HG02884 (cell line): ENCODE measurements around the gene NRP1.
"Not testable (repeated sequence)": the region's sequence is repeated elsewhere in the genome, so short reads cannot be mapped to it uniquely, and the experiment has no call there.

Source experiments
- ATAC-seq: cut with Tn5 transposase; IDR thresholded peaks from one replicate; pipeline ENCODE4 v1.9.1; 2021; ENCODE audit warnings: mild to moderate bottlenecking, moderate library complexity; ENCODE audit not compliant: unreplicated experiment

NRP1 gene

GRCh38 chr10:33325929-33326328 lies 8.5 kb downstream of the NRP1 start:
- ATAC-seq: no peak

DNA sequence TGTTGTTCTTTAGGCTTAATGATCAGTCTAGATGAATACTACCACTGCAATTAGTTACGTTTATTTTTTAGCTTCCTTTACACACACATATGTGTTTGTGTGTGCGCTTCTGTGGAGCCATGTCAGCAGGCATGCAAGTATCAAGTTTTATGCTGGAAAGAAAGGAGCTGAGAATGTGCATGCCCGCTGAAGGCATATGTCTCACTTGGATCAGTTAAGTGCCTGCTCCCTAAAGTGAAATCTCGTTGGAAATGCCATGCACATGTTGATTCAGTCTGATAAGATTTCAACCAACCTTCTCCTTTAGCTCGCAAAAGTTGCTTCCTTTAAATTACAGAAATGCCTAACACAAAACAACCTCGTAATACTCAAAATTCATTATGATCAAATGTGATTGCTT lies 10.7 kb downstream of the NRP1 start:
- no peak for ATAC-seq

- ATAC-seq: no peak
Measured at GRCh38 chr10:33321516-33321915, 13.0 kb downstream of the NRP1 start.

DNA sequence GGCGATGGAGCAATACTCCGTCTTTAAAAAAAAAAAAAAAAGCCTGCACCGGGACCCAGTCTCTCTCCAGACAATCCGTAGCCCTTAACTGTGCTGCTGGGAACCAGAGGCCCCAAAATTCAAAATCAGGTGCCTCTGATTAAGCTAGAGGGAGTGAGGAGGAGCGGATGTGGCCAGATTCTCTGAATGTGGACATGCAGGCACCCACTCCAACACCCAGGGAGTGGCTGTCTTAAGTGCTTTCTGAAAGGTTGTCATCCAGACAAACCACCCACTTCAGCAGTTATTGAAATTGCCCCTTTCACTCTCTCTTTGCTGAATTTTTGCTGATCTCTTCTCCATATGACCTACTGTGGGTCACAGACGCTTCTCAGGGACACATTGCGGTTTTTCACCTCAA lies 14.2 kb downstream of the NRP1 start:
- no peak for ATAC-seq

- no peak for ATAC-seq
Measured at GRCh38 chr10:33315891-33316290, 18.6 kb downstream of the NRP1 start.

- no peak for ATAC-seq
Measured at GRCh38 chr10:33314811-33315561, 19.5 kb downstream of the NRP1 start.

DNA sequence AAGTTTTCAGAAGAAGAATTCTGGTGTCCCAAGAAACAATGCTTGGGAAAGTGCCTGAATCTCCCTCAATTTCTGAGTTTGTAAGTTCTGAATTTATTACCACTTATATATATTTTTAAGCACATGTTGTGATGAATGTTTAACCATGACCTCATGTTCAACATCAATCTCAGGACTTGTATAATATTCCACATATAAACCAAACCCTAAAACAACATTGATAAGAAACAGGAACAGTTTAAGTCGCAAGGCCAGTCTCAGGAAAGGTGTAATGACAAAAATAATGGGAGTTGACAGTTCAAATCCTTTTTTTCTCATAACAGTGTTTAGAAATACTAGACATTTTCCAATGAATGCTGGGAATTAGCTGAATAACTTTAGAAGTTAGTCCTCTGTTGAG lies 22.8 kb downstream of the NRP1 start:
- ATAC-seq: no peak

DNA sequence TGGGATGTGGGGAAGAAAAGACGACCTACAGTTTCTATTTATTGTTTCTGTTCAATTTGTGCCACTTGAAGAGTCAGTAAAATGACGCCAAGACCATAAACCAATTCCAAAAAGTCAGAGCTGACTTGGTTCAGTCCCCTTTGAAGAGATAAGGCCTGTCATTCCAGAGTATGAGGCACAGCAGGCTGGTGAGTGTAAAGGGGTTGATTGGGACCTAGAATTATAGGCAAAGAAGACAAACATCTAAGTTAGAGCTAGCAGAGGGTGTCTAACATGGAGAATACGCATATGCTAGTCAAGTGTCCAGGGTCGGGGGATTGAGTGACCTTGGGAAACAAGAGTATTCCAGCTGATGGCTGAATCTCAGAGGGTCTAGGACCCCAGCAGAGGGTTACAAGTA lies 23.6 kb downstream of the NRP1 start:
- no peak for ATAC-seq

DNA sequence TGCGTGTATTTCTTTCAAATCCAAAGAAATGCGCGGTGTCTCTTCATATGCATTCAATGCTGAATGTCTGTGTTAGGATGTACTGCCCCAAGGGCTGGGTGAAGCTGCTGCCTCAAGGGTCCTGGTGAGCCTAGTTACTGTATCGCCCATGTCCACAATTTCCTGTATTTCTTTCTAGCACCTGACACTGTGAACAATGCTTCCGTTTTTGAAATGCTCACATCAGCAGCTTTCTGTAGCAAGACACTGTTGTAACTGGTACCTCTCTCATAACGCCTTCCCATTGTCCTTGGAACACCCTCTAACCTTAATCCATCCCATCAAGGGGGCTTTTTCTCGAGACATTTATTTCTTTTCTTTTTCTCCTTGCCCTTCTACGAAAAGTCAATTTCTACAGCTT lies 25.1 kb downstream of the NRP1 start:
- no peak for ATAC-seq

DNA sequence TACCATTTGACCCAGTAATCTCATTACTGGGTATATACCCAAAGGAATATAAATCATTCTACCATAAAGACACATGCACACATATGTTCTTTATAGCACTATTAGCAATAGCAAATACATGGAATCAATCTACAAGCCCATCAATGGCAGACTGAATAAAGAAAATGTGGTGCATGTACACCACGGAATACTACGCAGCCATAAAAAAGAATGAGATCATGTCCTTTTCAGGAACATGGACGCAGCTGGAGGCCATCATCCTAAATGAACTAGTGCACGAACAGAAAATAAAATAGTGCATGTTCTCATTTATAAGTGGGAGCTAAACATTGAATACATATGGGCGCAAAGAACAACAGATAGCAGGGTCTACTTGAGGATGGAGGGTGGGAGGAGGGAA lies 26.6 kb downstream of the NRP1 start:
- ATAC-seq: no peak

- no peak for ATAC-seq
Measured at GRCh38 chr10:33306701-33307519, 27.6 kb downstream of the NRP1 start.

DNA sequence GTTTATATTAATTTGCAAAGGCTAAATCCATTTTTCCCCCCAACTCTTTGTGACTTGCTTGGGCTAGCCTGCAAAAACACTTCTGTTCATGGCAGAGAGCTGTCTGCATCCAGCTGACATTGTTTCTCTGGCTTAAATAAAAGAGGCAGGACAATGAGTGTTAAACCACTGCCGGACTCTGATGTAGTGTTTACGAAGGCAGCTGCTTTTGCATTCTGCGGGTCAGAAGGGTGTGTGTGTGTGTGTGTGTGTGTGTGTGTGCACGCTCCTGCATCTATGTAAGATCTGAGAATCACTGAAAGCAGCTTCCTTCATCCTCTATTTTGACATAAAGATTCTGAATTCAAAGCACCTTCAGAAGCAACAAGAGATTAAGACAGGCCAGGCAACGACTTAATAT lies 28.3 kb downstream of the NRP1 start:
- no peak for ATAC-seq

DNA sequence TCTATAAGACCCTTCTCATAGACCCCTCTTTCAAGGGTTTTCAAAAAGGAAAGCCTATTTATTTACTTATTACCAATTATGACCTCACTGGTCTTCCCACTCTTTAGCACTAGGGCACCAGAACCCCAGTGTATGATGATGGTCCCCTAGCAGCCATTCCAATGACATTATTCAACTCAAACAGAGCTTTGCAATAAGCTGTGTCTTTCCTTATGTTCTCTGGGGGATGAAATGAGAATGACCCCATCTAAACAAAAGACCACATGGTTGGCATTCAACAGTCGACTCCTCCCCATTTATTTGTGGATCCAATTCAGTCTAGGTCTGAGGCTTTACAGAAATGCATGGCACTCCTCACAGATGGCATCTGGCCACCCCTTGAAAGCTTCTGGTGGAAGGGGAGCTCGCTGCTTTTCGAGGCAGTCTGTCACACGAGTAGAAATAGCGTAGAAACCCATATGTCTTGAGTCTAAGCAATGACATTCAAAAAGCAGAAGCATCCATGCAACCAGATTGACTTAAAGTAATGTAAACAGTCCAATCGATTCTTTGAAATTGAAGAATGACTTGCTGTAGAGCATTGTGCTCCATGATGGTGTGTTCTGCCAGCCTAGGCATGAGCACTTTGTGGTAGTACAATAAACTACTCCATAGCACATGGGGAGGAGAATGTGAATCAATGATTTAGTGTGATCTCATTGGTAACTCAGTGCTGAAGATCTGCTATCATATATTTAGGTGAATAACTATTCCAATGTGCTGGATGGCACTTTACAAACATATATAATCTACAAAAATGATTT lies 29.8 kb downstream of the NRP1 start:
- no peak for ATAC-seq

- no peak for ATAC-seq
Measured at GRCh38 chr10:33303988-33304387, 30.5 kb downstream of the NRP1 start.

- ATAC-seq: no peak
Measured at GRCh38 chr10:33302208-33302829, 32.1 kb downstream of the NRP1 start.

GRCh38 chr10:33301097-33301789 lies 33.2 kb downstream of the NRP1 start:
- ATAC-seq: no peak

DNA sequence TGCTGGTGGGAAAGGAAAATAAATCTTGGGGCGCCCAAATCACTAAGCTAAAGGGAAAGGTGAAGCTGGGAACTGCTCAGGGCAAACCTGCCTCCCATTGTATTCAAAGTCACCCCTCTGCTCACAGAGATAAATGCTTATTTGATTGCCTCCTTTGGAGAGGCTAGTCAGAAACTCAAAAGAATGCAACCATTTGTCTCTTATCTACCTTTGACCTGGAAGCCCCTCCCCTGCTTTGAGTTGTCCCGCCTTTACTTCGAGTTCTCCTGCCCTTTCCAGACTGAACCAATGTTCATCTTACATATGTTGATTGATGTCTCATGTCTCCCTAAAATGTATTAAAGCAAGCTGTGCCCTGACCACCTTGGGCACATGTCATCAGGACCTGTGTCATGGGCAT lies 33.9 kb downstream of the NRP1 start:
- ATAC-seq: not testable (repeated sequence)

- ATAC-seq: no peak
Measured at GRCh38 chr10:33298893-33299292, 35.6 kb downstream of the NRP1 start.

GRCh38 chr10:33298110-33298509 lies 36.4 kb downstream of the NRP1 start:
- no peak for ATAC-seq

- ATAC-seq: no peak
Measured at GRCh38 chr10:33295851-33296250, 38.6 kb downstream of the NRP1 start.
